NCI-H1436 (cell line): ENCODE results near the gene MYL7.
"Not testable (repeated sequence)": the region's sequence is repeated elsewhere in the genome, so short reads cannot be mapped to it uniquely, and the experiment has no call there.

Experiments used
- DNase-seq: peaks from one replicate; lab custom pipeline; 2025; lab: John Stamatoyannopoulos, UW

The MYL7 gene

DNA sequence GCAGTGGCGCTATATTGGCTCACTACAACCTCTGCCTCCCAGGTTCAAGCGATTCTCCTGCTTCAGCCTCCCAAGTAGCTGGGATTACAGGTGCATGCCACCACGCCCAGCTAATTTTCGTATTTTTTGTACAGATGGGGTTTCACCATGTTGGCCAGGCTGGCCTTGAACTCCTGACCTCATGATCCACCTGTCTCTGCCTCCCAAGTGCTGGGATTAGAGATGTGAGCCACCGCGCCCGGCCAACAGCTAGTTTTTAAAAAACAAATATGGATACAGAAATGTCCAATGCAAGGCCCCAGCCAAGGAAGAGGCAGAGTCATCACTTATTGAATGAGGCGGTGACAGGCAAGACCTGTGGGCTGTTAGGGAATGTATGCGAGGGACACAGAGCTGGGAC, 30.8 kb upstream of the MYL7 start:
- not testable (repeated sequence) for DNase-seq

DNA sequence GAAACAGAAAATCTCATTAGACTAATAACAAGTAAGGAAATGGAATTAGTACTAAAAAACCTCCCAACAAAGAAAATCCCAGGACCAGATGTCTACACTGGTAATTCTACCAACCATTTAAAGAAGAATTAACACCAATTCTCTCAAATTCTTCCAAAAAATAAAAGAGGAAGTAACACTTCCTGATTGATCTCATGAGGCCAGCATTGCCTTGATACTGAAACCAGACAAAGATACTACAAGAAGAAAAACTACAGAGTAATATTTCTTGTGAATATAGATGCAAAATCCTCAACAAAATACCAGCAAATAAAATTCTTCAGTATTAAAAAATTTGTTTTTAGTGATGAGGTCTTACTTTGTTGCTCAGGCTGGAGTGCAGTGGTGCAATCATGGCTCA, 26.8 kb upstream of the MYL7 start:
- no peak for DNase-seq

DNA sequence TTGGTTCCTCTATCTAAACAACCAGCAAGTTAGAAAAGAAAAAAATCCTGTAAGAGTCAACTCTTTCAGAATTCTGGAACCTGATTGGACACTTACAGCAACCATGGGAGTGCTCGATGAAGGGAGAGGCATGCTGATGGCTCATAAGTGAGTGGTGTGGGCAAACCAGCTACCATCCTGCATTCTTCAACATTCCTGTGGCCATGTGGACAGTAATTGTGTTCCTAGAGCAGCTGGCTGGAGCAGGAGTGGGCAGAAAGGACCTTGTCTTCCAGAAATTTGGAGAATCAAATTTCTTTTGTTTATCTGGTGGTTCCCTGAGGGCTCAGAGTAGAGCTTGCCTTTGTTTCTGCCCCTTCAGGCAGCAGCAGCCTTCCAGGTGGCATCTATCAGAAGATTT, 22.5 kb upstream of the MYL7 start:
- DNase-seq = no peak

DNA sequence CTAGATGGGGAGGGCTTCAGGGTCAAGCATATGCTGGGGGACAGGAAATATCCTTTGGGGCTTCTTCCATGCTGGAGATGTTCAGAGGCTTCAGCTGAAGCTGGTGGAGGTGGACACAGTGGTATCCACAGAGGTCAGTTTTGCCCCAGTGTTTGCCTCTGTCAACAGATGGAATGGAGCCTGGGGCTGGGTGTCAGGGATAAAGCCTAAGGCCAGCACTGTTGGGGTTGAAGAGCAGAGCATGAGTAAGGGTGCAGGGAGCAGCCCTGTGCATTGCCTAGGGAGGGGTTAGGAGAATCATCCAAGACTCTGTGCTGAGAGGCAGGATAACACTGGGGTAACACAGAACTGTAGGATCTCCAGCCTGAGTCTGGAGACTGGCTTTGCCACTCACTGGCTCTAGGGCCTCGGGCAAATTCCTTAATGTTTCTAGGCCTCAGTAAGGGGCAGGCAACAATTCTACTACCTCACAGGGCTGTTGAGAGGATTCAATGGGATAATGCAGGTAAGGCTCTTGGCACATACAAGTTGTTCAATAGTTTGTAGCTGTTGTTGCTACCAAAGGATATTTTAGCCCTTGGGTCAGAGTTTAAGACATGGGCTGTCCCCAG, 21.8 kb upstream of the MYL7 start:
- no peak for DNase-seq

DNA sequence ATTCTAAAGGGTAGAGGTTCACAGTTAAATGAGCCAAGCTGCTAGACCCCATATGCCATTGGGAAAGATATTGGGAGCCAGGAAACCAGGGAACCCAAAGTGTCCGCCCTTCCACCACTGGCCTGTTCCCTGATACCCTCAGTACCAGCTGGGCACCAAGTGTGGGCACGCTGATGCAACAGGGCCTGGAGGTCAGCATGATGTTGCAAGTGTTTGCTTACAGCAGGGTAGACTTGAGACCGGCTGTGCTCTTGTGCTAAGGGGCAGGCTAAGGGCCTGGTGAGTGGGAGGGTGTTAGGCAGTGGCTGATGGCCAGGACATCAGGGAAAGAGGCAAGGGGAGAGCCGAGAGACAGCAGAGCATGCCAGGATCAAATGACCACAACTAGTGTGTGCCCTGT, 21.0 kb upstream of the MYL7 start:
- no peak for DNase-seq

DNA sequence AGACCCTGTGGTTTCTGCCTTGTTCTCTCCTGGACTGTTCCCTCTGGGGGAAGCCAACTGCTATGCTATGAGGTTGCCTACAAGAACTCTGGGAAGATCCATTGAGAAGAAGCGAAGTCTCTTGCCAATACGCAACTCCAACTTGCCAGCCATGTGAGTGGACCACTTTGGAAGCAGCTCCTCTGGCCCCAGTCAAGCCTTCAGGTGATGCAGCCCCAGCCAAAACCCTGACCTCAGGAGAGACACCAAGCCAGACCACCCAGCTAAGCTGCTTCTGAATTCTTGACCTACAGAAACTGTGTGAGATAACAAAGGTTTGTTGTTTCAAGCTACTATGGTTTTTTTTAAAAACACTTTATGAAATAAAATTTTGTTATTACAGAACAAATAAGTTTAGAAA, 20.2 kb upstream of the MYL7 start:
- DNase-seq = no peak

DNA sequence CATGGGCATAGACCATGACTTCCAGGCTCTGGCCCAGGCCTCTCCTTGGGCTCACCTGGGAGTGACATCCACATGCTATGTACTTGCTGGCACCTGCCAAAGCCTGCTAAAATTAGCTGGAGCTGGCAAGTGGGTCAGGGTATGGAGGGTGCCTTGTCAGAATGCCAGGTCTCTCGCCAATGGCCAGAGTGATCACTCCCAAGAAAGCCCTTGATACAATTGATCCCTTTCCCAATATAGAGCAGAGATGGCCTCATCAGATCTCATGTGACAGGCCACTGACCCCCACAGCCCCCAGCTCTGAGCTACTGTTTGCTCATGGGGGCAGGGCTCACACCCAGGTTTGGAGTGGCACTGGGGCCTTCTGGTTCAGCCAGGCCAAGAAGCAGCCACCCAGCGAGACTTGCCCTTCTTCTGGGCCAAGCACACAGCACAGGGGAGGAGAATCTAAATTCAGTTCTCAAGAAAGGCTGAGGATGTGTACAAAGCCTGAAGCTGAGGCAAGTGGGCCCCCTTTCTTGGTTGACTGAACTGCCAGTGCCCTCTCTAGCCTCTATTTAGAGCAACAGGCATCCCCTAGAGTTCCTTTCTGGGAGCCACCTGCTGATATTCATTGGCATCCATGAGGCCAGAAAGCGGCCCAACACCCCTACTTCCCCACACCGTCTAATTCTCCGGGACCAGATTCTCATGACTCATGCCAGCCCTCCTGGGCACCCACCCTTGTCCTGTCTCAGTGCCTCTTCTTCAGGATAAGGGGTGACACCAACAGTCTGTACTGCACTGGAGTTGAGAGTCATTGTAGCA, 18.9 kb upstream of the MYL7 start:
- DNase-seq = no peak

DNA sequence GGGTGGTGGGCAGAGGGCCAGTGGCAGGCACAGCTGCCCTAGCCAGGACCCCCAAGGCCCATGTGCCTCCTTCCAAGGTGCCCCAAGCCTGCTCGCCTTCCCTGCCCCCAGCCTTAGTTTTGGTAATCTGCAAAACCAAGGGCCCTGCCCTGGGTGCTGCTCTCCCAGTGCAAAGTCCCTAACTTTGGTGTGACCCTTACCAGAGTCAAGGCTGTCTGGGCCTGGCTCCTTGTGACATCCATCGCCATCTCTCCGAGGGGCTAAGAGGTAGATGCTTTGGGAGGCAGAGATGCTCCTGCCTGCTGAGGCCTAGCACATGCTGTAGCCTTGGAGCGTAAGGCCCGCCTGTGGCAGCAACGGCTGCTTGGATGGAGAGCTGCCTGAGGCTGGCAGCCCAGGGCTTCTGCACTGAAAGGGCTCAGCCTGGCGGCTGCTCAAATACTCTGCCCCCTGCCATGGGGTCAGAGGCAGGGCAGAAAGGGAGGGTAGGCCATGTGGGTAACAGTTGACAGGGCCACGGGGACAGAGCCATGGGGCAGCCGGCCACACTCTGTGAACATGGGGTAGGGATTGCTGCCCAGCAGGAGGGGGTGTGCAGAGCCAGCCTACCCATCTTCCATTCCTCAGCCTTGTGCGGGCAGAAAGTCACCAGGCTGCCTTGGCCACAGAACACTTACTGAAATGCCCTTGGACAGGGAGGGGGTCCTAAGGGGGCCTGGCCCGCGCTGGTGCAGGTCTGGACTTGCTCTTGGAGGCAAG, 17.9 kb upstream of the MYL7 start:
- no peak for DNase-seq

DNA sequence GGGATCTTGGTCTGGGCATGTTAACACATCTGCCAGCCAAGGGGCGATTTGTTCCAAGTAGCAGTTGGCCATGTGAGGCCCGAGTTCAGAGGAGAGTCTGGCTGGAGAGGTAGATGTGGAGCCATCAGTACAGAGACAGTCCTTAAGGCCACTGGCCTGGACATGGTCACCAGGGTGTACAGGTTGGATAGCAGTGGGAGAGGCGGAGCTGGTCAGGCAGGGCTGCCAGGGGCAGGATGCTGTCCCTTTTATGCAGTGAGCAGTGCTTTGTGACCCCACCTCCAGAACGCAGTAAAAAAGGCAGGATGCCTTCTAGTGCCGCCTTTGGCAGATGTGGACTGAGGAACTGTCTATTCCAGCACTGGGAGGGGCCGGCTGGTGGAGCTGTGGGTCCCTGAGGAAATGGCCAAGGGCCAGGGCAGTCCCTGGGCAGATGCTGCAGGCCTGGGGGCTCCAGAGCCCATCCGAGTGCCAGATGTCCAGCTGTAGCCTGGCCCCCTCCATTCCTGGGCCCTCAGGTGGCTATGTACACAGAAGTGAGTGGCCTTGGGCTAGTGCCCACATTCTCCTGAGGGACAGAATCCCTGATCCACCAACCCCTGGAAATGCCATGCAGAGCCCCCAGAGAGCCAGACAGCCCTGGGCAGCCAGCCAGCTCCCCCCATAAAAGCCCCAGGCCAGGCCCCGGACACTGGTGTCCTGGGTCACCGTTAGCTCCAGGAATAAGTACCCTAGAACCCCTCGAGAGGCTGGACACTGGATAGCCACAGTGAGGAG, 17.2 kb upstream of the MYL7 start:
- no peak for DNase-seq

DNA sequence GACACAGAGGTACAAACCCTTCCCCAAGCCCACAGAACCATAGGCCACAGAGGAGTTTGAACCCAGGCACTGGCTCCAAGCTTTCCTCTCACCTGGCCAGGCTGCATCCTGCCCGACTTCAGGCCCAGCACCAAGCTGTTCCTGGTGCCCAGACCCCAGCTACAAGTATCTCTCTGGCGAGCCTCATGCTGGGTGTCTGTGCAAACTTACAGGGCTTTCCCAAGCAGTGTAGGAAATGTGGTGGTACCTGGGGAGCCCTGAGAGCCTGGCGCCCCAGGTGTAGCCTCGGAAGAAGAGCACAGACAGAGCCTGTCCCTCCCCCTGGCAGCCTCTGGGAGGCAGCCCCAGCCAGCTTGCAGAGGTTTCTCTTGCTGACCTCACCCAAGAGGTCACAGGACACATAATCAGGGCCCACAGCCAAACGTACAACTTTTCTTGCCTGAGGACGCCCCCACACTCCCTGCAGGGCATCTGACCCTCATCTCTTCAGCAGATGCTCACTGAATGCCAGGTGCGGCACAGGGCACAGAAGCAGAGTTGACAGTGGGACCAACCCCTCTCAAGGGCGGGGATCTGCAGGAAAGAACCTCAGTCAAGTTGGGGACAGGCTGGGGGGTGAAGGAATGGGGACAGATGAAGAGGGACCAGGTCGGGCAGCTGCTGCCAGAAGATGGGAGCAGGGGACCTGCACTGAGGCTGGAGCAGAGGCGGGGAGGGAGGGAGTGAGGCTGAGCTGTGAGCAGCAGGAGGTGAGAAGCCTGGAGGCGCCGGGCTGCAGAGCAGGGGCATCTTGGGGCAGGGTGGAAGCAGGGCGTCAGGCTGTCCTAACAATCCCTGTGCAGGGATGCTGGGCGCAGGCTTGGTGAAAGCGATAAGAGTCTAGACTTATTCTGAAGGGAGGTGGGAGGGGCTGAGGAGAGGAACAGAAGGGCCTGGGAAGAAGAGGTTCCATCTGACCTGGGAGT, 16.3 kb upstream of the MYL7 start:
- DNase-seq = no peak

DNA sequence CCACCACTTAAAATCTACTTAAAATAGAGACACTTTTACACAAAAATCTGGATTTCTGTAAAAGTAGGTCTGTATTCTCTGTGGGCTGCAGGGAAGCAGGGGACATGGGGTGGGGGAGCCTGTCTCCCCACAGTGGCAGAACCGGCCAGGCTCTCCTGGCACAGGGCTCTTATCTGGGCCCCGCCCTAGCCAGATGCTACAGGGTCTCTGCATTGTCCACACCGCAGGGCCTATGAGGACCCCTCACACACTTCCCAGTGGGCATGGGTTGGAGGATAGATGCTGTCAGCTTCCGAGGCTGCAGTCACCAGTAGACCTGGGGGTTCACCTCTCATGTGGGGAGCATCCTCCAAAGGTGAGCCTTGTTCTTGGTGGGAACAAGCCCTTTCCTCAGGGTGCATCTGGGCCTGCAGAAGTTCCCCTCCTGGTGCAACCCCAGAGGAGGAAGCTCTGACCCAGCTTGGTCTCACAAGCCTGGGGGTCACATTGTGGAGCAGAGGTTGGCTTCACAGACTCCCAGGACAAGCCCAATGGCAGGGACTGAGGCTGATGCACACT, 15.4 kb upstream of the MYL7 start:
- DNase-seq = no peak

DNA sequence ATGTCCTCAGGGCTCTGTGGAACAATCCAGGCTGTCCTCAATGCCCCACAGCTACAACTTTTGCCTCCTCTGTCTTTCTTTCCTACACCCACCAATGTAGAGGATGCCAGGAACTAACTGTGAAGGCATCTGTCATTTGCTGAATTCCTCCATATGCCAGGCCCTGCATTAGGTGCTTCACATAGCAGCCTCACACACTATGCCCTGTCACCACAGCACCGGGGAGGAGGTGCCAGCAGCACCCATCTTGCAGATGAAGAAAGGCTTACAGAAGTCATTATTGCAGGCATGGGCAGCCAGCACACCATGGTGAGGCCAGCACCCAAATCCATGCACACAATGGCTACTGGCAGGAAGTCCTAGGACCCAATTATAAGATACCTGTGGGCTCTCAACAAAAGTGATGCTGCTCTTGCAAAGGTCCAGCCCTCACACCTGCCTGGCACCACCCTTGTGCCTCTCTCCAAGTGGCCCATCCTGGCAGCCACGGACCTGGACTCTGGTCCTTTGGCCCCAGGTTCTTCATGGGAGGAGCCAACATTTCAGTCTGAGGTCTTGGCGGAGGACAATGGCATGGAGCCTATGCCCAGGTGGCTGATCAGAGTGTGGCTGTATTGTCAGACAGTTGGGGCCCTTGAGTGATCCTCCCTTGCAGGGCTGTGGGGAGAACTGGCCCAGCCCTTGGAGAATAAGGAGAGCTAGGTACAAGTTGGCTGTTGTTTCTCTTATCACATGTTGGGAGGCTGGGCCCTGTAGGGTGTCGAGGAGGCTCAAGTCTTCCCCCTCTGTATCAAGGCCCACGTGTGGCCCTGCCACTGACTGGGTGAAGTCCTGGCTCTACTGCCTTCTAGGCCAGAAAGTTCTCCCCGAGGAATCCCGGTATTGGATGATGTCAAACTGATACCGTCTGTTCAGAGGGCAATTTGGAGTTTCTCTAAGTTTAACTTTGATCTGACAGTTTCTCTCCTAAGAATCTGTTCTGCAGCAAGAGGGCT, 14.4 kb upstream of the MYL7 start:
- DNase-seq = no peak

DNA sequence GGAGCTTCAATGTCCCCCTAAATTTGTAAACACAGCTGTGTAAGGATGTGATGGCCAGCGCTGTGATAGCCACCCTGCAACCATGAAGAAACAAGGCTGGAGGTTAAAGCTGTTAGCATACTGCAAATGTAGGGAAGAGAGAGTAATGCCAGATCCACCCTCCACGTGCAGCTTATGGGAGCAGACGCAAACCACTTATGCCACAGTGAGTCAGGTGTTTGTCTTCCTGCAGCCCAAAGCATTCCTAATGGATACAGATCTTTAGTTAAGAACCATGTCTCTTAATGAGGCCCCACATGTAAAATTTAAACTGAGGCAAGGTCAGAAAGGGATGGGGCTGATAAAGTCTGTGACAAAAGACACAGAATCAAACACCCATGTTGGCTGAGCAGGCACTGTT, 13.6 kb upstream of the MYL7 start:
- DNase-seq = no peak

DNA sequence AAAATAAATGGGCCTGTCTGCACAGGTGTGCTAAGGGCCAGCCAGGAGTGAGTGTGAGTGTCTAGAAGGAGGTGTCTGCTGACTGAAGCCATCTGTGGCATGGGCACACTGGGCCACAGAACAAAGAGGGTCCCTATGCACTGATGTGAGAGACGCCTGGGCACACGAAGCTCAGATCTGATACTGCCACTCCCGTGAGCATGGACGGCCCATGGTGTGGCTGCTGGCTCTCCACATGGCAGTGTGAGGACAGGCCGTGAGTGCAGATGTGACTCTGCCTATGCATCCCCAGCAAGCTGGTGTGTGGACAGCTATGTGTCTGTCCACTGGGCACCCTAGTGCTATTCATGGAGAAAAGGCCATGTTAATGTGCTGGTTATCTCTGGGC, 12.8 kb upstream of the MYL7 start:
- DNase-seq = no peak

DNA sequence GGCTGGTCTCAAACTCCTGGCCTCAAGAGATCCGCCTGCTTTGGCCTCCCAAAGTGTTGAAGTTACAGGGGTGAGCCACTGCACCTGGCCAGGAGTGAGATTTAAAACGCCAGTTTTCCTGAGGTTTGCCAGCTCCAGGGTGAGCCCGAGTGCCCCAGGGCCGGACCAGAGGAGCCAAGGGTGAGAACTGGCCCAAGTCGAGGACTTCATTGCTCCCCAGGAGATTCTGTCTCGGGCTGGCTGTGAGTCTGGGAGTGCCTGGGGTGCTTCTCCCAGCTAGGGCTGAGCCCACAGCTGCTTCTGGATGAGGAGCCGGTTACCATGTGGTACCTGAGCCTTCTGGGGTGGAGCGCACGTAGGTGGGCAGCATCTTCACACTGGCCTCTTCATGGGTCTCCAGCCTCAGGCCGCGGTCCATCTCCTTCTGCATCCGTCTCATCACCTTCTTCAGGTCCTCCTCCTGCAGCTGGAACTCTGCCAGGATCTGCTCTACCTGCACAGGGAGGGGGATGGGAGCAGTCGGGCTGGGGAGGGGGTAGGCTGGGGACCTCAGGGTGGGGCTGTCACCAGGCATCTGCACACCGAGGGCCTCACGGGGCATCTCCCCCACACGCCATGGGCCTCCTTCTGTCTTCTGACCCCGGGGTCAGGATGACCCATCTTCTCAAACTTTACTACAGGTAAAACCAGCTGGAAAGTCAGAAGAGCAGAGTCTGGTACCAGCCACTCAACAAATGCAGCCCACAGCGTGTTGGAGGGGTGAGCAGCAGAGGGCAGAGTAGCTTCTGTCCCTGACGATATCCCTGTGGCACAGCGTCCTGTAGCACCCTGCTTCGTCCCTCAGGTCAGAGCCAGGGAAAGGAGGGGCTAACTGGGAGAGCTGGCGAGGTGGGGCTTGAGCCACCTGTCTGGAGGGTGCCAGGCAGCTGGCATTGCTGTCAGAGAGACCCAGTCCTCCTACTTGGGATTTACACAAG, 12.1 kb upstream of the MYL7 start:
- no peak for DNase-seq

DNA sequence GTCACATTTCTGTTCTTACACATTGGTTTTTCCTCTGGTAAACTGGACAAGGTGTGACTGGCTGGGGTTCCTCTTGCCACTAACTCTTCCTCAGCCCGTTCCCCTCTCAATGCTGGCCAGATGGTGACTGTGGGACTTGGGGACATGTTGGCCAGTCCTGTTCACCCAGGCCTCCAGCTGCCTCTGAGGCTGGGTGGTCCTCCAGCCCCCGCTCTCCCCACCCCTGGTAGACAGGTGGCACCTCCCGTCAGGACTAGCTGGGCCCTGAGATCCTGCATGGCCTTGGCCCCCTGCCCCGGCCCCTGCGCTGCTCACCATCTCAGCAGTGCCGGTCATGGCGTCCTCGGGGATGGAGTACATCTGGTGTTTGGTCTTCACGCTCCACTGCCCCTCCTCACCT, 10.8 kb upstream of the MYL7 start:
- no peak for DNase-seq

DNA sequence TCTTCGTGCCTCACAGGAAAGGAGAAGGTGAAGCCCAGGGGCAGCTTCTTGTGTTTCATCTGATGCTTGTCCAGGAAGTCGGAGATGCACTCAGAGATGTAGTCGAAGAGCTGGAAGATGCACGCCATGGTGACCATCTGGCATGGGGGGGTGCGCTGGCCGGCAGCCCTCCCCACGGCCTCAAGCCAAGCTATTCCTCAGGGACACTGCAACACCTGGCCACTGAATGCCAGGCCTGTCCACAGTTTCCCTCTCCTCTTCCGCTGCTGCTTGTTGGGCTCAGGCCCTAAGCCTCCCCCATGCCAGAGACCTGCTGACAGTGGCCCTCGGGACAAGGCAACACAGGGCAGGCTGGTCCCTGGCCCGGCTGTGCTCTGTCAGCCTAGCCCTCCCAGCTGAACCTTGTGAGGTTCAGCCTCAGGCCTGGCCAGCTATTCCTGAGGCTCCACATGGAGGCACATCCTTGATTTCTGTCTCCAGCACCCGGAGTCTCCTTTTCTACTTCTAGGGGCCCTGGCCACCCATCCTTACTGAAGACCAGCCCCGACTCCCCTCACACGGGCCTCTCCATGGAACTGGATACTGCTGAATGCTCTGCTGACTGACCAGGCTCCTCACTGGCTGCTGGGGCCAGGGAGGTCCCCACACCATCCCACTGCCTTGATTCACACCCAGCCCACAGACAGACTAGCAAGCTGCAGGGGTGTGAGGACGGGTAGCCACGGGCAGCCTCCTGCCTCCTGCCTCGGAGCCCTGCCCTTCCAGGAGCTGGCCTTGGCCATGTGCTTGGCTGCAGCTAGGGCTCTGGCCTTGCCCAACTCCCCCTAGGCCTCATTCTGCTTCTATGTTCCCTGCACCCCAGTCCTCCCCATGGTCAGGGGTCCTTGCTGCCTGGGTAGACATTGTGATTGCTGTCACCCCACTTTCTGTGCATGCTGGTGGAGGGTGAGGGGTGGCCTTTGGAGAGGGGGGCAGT, 10.1 kb upstream of the MYL7 start:
- DNase-seq = no peak
